ENCODE results near the gene GABARAPL1. TPM values are rescaled to one million over a fixed set of nuclear protein-coding genes. Genes with fewer than 3 reads are reported as not detected.

The GABARAPL1 gene
- polyA plus RNA-seq, 1 of the 3 experiments (the other 2 are of a cell fraction): 9.2 TPM

DNA sequence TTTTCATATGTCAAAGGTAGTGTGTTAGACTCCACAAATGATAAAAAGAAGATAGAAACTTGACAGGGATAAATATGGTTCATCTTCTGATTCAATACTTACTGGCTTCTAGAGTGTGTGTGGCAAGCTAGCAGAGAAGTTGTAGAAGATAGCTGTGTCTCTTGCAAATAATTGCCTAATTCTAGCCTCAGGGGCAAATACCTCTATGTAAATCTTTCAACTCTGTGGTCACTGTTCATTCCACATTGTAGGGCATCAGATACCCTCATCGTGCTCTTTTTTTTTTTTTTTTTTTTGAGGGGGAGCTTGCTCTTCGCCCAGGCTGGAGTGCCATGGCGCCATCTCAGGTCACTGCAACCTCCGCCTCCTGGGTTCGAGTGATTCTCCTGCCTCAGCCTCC lies 42.5 kb upstream of the GABARAPL1 start:
- 15% methylated on average over 5 of the region's 5 CpGs for WGBS (ENCODE audit: low lambda C conversion rate)

DNA sequence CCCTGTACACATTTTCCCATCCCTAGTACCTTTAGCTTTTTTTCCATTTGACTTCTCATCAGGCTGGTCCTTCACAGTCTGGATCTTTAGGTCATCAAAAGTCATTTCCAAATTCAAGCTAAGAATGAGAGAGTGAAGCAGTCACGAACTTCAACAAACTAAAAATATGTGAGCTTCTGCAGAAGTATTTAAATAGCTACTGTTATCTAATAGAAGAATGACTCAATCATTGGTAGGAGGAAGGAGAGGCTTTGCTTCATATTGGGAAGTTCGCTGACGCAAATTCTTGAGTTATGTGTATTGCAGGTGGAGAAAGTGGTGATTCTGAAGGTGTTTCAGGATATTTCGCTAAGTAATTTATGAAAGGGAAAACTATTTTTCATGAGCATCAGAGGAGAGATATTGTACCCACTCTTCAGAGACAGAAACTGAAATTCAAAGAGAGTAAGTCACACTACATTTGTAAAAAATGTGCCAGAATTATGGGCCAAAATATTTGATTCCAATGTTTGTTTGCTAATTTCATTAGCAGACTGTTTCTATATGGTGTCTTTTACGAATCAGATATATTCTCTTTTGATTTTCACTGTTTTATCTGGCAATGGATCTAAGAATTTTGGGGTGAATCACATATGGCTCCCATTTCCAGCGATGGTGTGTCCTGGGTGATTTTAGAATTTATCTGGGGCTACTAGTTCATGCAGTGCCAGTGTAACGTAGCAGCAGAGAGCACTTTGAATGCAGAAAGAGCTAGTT lies 40.5 kb upstream of the GABARAPL1 start, which contains the start of gene OLR1:
OLR1 (minus strand) TSS at position 160 of the 756 bp plus-strand sequence; CDS start at position 105, 55 bp downstream.
- Histone ChIP-seq H3K9me3 (no peaks in the 10 kb centered on the region), H3K4me3 (ENCODE audit: low read depth in 2 of 2, low read length in 1 of 2) (no peak within 1 kb of the TSS), H4K20me1 (ENCODE audit: insufficient read depth) (no peaks in the 10 kb centered on the region), H3K4me2 (no peak within 1 kb of the TSS), H3K79me2 (ENCODE audit: insufficient read depth) (no peaks in the 10 kb centered on the region), H3K9ac (no peak within 1 kb of the TSS), H2AFZ (ENCODE audit: low read depth) (no peak within 1 kb of the TSS), H3K9me2 (no peaks in the 10 kb centered on the region), H3K4me1 (ENCODE audit: control insufficient read depth in 1 of 2, insufficient read depth in 2 of 2, low read depth in 1 of 2, low read length in 1 of 2) (no peaks in the 10 kb centered on the region), H3F3A (replicated peaks; ENCODE audit: insufficient read depth) (no peaks in the 10 kb centered on the region), H3K36me3 (replicated peaks in 1 of 2; ENCODE audit: control insufficient read depth in 1 of 2, insufficient read depth in 2 of 2, low read length in 1 of 2) (no peaks in the 10 kb centered on the region), H3K27me3 (ENCODE audit: insufficient read depth) (peaks cover 10% of the 10 kb centered on the region; the same call in 1 of the 2 replicates), H3K27ac (ENCODE audit: low read depth in 2 of 2, low read length in 1 of 2) (no peak within 1 kb of the TSS)
- POLR2A ChIA-PET: no interaction called here
- CTCF ChIA-PET: interaction anchor here (3.2 kb wide), 1 partner anchor 19 kb away, joined by 11 read pairs; no protein-coding TSS in a partner anchor
- no peak for DNase-seq
- 6% methylated on average over 7 of the region's 7 CpGs for WGBS (ENCODE audit: low lambda C conversion rate)
- TF ChIP-seq ZBTB33 (IDR thresholded peaks at IDR 0.05; ENCODE audit: borderline replicate concordance, low read depth): no peak
- TF ChIP-seq, protein P1, sequence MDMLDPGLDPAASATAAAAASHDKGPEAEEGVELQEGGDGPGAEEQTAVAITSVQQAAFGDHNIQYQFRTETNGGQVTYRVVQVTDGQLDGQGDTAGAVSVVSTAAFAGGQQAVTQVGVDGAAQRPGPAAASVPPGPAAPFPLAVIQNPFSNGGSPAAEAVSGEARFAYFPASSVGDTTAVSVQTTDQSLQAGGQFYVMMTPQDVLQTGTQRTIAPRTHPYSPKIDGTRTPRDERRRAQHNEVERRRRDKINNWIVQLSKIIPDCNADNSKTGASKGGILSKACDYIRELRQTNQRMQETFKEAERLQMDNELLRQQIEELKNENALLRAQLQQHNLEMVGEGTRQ (IDR thresholded peaks at IDR 0.05; ENCODE audit: borderline replicate concordance, low read depth, low read length): no peak
- TF ChIP-seq, protein P2, sequence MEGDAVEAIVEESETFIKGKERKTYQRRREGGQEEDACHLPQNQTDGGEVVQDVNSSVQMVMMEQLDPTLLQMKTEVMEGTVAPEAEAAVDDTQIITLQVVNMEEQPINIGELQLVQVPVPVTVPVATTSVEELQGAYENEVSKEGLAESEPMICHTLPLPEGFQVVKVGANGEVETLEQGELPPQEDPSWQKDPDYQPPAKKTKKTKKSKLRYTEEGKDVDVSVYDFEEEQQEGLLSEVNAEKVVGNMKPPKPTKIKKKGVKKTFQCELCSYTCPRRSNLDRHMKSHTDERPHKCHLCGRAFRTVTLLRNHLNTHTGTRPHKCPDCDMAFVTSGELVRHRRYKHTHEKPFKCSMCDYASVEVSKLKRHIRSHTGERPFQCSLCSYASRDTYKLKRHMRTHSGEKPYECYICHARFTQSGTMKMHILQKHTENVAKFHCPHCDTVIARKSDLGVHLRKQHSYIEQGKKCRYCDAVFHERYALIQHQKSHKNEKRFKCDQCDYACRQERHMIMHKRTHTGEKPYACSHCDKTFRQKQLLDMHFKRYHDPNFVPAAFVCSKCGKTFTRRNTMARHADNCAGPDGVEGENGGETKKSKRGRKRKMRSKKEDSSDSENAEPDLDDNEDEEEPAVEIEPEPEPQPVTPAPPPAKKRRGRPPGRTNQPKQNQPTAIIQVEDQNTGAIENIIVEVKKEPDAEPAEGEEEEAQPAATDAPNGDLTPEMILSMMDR (IDR thresholded peaks at IDR 0.05): no peak
- TF ChIP-seq MXI1 (IDR thresholded peaks at IDR 0.05; ENCODE audit: low read depth, low read length): no peak
- TF ChIP-seq GATA2 (CRISPR knock-in tag; IDR thresholded peaks at IDR 0.05): no peak
- TF ChIP-seq EZH2phosphoT487 (IDR thresholded peaks at IDR 0.05; ENCODE audit: borderline replicate concordance, low read depth): no peak

More for the DNA sequence above, 42.5 kb upstream of the GABARAPL1 start:
- peaks cover 10% of the 10 kb centered on the region; the same call in 1 of the 2 replicates for H3K27me3 ChIP-seq (ENCODE audit: insufficient read depth)
- no peak for TF ChIP-seq FOXM1 (IDR thresholded peaks at IDR 0.05; ENCODE audit: low read depth)
- no peak for TF ChIP-seq JUND (IDR thresholded peaks at IDR 0.05)
- no peak for TF ChIP-seq FOXJ3 (CRISPR knock-in tag; IDR thresholded peaks at IDR 0.05)
- TF ChIP-seq SIN3A (IDR thresholded peaks at IDR 0.05; ENCODE audit: borderline replicate concordance, low read depth, low read length): no peak
- TF ChIP-seq RAD21 (IDR thresholded peaks at IDR 0.05; ENCODE audit: low read length): no peak
- TF ChIP-seq, protein P2 (IDR thresholded peaks at IDR 0.05): no peak
- TF ChIP-seq IRF3 (IDR thresholded peaks at IDR 0.05; ENCODE audit: low read depth, low read length): no peak
- no peak for TF ChIP-seq GABPA (IDR thresholded peaks at IDR 0.05; ENCODE audit: low read depth)
- no peak for TF ChIP-seq NRF1 (IDR thresholded peaks at IDR 0.05; ENCODE audit: low read depth, low read length)
- TF ChIP-seq NFIC (IDR thresholded peaks at IDR 0.05; ENCODE audit: borderline replicate concordance): no peak
- TF ChIP-seq RCOR1 (IDR thresholded peaks at IDR 0.05; ENCODE audit: low read length): no peak
- TF ChIP-seq, protein P1 (IDR thresholded peaks at IDR 0.05; ENCODE audit: borderline replicate concordance, low read depth, low read length): no peak
- no peaks in the 10 kb centered on the region for H3K36me3 ChIP-seq (replicated peaks in 1 of 2; ENCODE audit: control insufficient read depth in 1 of 2, insufficient read depth in 2 of 2, low read length in 1 of 2)
- no peaks in the 10 kb centered on the region for H3K79me2 ChIP-seq (ENCODE audit: insufficient read depth)
- no peaks in the 10 kb centered on the region for H3F3A ChIP-seq (replicated peaks; ENCODE audit: insufficient read depth)
- H3K4me1 ChIP-seq (ENCODE audit: control insufficient read depth in 1 of 2, insufficient read depth in 2 of 2, low read depth in 1 of 2, low read length in 1 of 2): no peaks in the 10 kb centered on the region
- no peak overlapping the region for H3K4me3 ChIP-seq (ENCODE audit: low read depth in 2 of 2, low read length in 1 of 2)
- no peak overlapping the region for H3K9ac ChIP-seq
- no peaks in the 10 kb centered on the region for H4K20me1 ChIP-seq (ENCODE audit: insufficient read depth)
- no peak overlapping the region for H3K27ac ChIP-seq (ENCODE audit: low read depth in 2 of 2, low read length in 1 of 2)
- CTCF ChIA-PET: interaction anchor here (1.2 kb wide), 1 partner anchor 20 kb away, joined by 4 read pairs; no protein-coding TSS in a partner anchor
- H3K9me3 ChIP-seq: no peaks in the 10 kb centered on the region
- H2AFZ ChIP-seq (ENCODE audit: low read depth): no peak overlapping the region
- POLR2A ChIA-PET: no interaction called here
- DNase-seq: no peak
- H3K4me2 ChIP-seq: no peak overlapping the region
- H3K9me2 ChIP-seq: no peaks in the 10 kb centered on the region

Measured in SK-N-SH (cell line).